Ovary (tissue), 9 donors: ENCODE data around the gene ZNF236. TPM values are rescaled to one million over a fixed set of nuclear protein-coding genes. Genes with fewer than 3 reads are reported as not detected.

Experiments used
- DNase-seq, 5 donors: peaks; one replicate each; pipeline ENCODE4 v3.0.0-alpha.2; 2019 to 2020
- H3K27ac ChIP-seq, 2 donors: fragments of 200-600 bp; one replicate each; pipeline versions ENCODE4 v1.5.1 to v1.8.0; 2019 to 2022
- H3K27me3 ChIP-seq: fragments of 200-600 bp; one replicate; pipeline ENCODE4 v1.8.0; 2022
- H3K36me3 ChIP-seq: fragments of 200-600 bp; sonication (generic); one replicate; pipeline ENCODE4 v1.5.1; 2019
- H3K4me1 ChIP-seq: one replicate; pipeline ENCODE4 v1.8.1; 2013; ENCODE audit warnings: mild to moderate bottlenecking, moderate library complexity; ENCODE audit not compliant: insufficient read depth
- H3K4me3 ChIP-seq: fragments of 200-600 bp; sonication (generic); one replicate; pipeline ENCODE4 v1.5.1; 2017
- H3K9me3 ChIP-seq, 2 donors: fragments of 200-600 bp in 1 of 2; sonication (generic) in 1 of 2; one replicate each; pipeline versions ENCODE4 v1.5.1 to v1.8.1; 2013 to 2019; ENCODE audit warnings: mild to moderate bottlenecking in 1 of 2, moderate library complexity in 1 of 2
- EP300 ChIP-seq: sonication (generic); formaldehyde crosslinking; IDR thresholded peaks from one replicate; pipeline ENCODE4 v1.6.1; 2017; ENCODE audit warnings: antibody characterized with exemption
- POLR2A ChIP-seq: fragments of 450-650 bp; IDR thresholded peaks from one replicate; pipeline ENCODE4 v1.6.1; 2017; ENCODE audit warnings: antibody characterized with exemption, mild to moderate bottlenecking, moderate library complexity
- WGBS, 3 donors: extraction: QIAGEN DNeasy Blood & Tissue Kit in 1 of 3; methylation state at CpG; one replicate each; pipeline versions ENCODE4 v1.1.5 to v1.1.7; 2013 to 2017; 5-methylcytosine and 5-hydroxymethylcytosine counted together
- intact Hi-C, 4 donors: fragments of 100-400 bp; cut with DNase I; formaldehyde crosslinking; loops; one replicate each; pipeline versions ENCODE4 v1.11.0 to v1.15.1; 2022 to 2023
- polyA plus RNA-seq, 2 donors: library from polyadenylated mRNA; stranded (reverse); fragments of 200-250 nt in 1 of 2; fragments of 350-450 nt in 1 of 2; fragmentation: Illumina TruSeq in 1 of 2; extraction: RNeasy Lipid Tissue Mini Kit (QIAGEN cat#74804) in 1 of 2; gene quantifications; one replicate each; pipeline ENCODE4 v1.2.3, GENCODE V29; 2013 to 2014
- total RNA-seq, 7 donors: library from RNA; depleted of rRNA in 2 of 7; stranded (reverse); fragments of >200 nt in 2 of 7; fragmentation: NEBNext Ultra II Directional in 3 of 7; extraction: Animal tissue kit (Norgen Biotek cat#: 25700) in 3 of 7; gene quantifications; one replicate each; pipeline versions ENCODE4 v1.1.0 to v1.2.4, GENCODE V29; 2016 to 2023
- TF ChIP-seq, protein P1 (sequence below), 3 donors: fragments of 450-650 bp in 2 of 3; fragments of 200-600 bp in 1 of 3; IDR thresholded peaks; one replicate each; pipeline versions ENCODE4 v1.5.1 to v1.8.0; 2016 to 2022; ENCODE audit warnings: antibody characterized with exemption in 3 of 3, mild to moderate bottlenecking in 1 of 3
- donor health status: DM: no; HTN: no; CAD: no; lungs with moderate emphysema.
- donor health status: DM: no; HTN: no; CAD: no.
- donor health status: Bipolar disorder and iron deficiency.
- donor health status: DM: yes; HTN: yes; CAD: no.
- donor health status: DM: no; HTN: no; CAD: no.
- donor health status: DM: yes; HTN: yes; CAD: no.

The ZNF236 gene
- total and polyA plus RNA-seq, 9 donors, result 3.9 to 30.3 (median 24.1) TPM

DNA sequence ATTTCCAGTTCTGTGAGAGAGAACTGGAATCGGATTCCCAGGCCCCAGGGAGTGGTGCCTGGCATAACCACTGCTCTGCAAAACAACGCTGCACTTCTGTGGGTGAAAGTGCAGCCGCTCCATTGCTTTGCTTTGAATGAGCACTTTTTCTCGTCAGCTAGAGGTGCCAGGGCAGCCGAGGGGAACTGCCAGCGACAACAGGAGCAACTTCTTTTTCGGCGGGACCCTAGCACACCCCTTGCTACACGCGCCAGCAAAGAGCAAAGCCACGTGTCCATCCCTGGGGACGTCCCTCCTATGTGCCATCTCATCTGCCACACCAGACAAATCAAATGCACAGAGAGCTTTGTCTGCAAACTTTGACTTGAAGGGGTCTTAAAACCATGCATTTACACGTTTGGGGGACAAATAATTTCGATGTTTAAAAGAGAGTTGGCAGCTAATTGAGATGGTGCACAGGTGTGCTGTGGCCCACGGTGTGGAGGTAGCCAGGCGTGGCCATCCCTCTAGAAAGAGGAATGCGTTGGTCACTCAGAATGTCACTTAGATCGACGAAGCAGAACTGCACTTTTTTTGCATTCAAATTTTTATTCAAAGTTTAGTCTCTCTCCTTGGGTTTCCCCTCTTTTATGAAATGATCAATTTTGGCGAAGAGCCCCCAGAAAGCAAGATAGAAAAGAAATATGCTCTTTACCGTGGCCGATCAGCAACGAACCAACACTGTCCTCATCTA is 158.5 kb downstream of the ZNF236 start:
- WGBS, 3 donors, result 75 to 85% (median 84%) methylated on average over 23 of the region's 23 CpGs
- Histone ChIP-seq H3K36me3 (no peaks in the 10 kb centered on the region), H3K9me3 (no peaks in the 10 kb centered on the region), H3K27ac (no peak overlapping the region), H3K4me1 (peaks cover 3% of the 10 kb centered on the region), H3K4me3 (no peak overlapping the region), H3K27me3 (no peaks in the 10 kb centered on the region)
- intact Hi-C loops, result loop anchor here in 3 of 4 donors (5.0 kb wide), 1 partner anchor 179 kb away; no protein-coding TSS in a partner anchor
- DNase-seq, result no peak
- TF ChIP-seq, protein P1, sequence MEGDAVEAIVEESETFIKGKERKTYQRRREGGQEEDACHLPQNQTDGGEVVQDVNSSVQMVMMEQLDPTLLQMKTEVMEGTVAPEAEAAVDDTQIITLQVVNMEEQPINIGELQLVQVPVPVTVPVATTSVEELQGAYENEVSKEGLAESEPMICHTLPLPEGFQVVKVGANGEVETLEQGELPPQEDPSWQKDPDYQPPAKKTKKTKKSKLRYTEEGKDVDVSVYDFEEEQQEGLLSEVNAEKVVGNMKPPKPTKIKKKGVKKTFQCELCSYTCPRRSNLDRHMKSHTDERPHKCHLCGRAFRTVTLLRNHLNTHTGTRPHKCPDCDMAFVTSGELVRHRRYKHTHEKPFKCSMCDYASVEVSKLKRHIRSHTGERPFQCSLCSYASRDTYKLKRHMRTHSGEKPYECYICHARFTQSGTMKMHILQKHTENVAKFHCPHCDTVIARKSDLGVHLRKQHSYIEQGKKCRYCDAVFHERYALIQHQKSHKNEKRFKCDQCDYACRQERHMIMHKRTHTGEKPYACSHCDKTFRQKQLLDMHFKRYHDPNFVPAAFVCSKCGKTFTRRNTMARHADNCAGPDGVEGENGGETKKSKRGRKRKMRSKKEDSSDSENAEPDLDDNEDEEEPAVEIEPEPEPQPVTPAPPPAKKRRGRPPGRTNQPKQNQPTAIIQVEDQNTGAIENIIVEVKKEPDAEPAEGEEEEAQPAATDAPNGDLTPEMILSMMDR (IDR thresholded peaks at IDR 0.05), result no peak
- TF ChIP-seq POLR2A, result no peak
- no peak for TF ChIP-seq EP300

DNA sequence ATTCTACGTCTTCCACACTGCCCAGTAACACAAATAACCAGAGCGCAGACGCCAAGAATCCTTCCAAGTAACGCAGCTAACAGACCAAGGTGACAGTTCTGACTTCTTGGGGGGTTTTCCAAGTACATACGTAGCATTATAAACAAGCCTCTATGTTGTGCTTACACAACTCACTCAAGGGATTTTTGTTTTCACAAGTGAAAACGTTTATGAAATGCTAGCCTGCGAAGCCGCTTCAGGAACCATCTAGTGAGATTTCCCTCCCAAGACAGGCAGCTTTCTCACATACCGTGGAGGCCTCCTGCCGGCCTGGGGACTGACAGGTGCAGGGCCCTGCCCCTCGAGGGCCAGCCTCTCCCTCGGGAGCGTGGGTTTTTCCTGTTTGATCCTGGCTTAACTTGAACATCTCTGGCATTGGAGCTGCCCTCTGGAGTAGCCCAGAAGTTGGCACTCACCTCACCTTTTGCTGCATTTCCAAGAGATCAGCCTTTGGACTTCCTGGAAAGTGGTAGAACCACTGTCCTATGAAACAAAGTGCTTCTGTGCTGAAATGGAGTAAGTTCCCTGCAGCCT is 159.1 kb downstream of the ZNF236 start:
- Histone ChIP-seq H3K27me3 (no peaks in the 10 kb centered on the region), H3K36me3 (no peaks in the 10 kb centered on the region), H3K4me1 (peaks cover 3% of the 10 kb centered on the region), H3K27ac (no peak overlapping the region), H3K4me3 (no peak overlapping the region), H3K9me3 (no peaks in the 10 kb centered on the region)
- 59 to 78% (median 69%) methylated on average over 13 of the region's 13 CpGs for WGBS, 3 donors
- TF ChIP-seq POLR2A (no peak), EP300 (no peak)
- TF ChIP-seq, protein P1 (IDR thresholded peaks at IDR 0.05), result no peak
- DNase-seq, result no peak
- intact Hi-C loops, result loop anchor here in 3 of 4 donors (5.0 kb wide), 1 partner anchor 179 kb away; no protein-coding TSS in a partner anchor

DNA sequence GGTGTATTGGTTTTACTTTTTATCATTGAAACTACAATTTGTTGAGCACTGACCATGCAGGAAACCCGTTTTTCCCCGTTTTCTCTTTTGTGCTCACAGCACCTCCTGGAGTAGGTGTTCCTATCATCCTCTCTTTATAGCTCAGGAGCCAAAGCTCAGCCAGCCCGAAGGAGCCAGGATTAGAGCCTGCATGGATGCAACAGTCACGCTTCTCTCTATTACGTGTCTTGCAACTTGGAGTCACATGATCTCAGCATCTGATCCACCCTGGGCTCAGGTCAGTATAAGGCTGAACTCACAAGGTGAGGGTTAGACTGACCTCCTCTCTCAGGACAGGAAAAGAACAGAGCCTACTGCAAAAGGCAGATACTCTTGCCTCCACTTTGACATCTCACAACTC is 159.7 kb downstream of the ZNF236 start:
- no peak overlapping the region for H3K27ac ChIP-seq
- H3K4me1 ChIP-seq, result peaks cover 3% of the 10 kb centered on the region
- no peaks in the 10 kb centered on the region for H3K36me3 ChIP-seq
- H3K9me3 ChIP-seq, result no peaks in the 10 kb centered on the region
- TF ChIP-seq POLR2A (no peak), EP300 (no peak)
- TF ChIP-seq, protein P1 (IDR thresholded peaks at IDR 0.05), result no peak
- no peak for DNase-seq
- intact Hi-C loops, result loop anchor here in 3 of 4 donors (5.0 kb wide), 1 partner anchor 180 kb away; no protein-coding TSS in a partner anchor
- no peaks in the 10 kb centered on the region for H3K27me3 ChIP-seq
- H3K4me3 ChIP-seq, result no peak overlapping the region
- 87 to 92% (median 89%) methylated on average over 5 of the region's 5 CpGs for WGBS, 3 donors

DNA sequence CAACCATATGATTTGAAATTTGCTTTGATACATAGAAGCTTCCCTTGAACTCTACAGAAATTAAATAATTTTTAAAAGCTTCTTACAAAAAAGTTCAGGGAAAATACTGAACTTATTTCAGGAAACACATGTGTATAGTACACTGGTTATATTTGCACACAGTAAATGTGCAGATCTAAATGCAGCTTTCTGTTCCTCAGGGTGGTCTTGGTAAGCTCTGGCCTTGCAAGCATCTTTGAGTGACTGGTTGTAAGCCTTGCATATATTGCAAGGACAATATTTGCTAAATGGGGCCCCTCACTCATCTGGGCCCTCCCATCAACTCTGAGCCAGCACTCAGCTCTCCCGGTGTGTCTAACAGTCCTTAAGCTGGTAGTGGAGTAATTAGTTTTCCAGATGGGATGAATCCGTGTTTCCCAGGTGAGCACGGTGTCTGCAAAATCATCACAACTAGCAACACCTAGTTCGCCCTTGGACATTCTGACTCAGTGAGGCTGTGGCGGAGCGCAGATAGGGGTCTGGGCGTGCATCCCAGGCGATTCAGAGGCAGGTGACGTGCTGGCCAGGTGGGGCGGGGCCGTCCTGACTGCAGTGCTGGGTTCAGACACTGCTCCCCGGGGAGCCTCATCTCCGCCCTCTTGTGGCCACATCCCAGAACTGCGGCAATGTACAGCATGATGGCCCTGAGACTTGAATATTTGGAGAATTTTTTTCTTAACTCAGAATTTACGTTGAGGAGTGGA is 160.7 kb downstream of the ZNF236 start:
- intact Hi-C loops, result loop anchor here in 3 of 4 donors (5.0 kb wide), 1 partner anchor 181 kb away; no protein-coding TSS in a partner anchor
- WGBS, 3 donors, result 4 to 9% (median 7%) methylated on average over 15 of the region's 15 CpGs
- H3K27ac ChIP-seq, result no peak overlapping the region

More for the DNA sequence above, 160.7 kb downstream of the ZNF236 start:
- Histone ChIP-seq H3K9me3 (no peaks in the 10 kb centered on the region), H3K4me1 (no peaks in the 10 kb centered on the region), H3K4me3 (no peak overlapping the region), H3K36me3 (no peaks in the 10 kb centered on the region), H3K27me3 (no peaks in the 10 kb centered on the region)
- TF ChIP-seq, protein P1 (IDR thresholded peaks at IDR 0.05), result peak; percentile 69 to 73 (median 72)
- no peak for TF ChIP-seq POLR2A
- peak; percentile 74 to 88 (median 85) for DNase-seq
